ENCODE results near the gene PPP1R12C. TPM values are rescaled to one million over a fixed set of nuclear protein-coding genes. Genes with fewer than 3 reads are reported as not detected.

PPP1R12C gene
- total RNA-seq, 3 donors from 2014 or later: 68.3 to 148 (median 91.7) TPM

- H3K4me1 ChIP-seq: peaks cover 0 to 18% of the 10 kb centered on the region in 2 donors
- peak overlapping the region; percentile 90 to 96 for H3K27ac ChIP-seq
- intact Hi-C loops (cut with DNase I; ENCODE audit: low total_unique reads): loop anchor here (5.0 kb wide), 1 partner anchor 1531 kb away; no protein-coding TSS in a partner anchor
- H3K4me3 ChIP-seq: peak overlapping the region in 2 of 3 donors; percentile 15 to 96
- peak; percentile 76 to 78 for DNase-seq (ENCODE audit: low spot score in 2 of 2)
- no peaks in the 10 kb centered on the region for H3K27me3 ChIP-seq
- H3K36me3 ChIP-seq: no peaks in the 10 kb centered on the region
- no peaks in the 10 kb centered on the region for H3K9me3 ChIP-seq
- peak; percentile 79 to 95 (median 95) for TF ChIP-seq POLR2AphosphoS5 (IDR thresholded peaks at IDR 0.05)
- no peak for TF ChIP-seq POLR2A (IDR thresholded peaks at IDR 0.05)
- no peak for TF ChIP-seq CTCF (IDR thresholded peaks at IDR 0.05)
These were observed 3.8 kb downstream of the PPP1R12C start for GRCh38 chr19:55113570-55114039.

- Histone ChIP-seq H3K27ac (peak overlapping the region; percentile 90 to 96), H3K27me3 (no peaks in the 10 kb centered on the region), H3K4me1 (peaks cover 0 to 18% of the 10 kb centered on the region in 2 donors), H3K36me3 (no peaks in the 10 kb centered on the region), H3K4me3 (peak overlapping the region in 2 of 3 donors; percentile 15 to 96), H3K9me3 (no peaks in the 10 kb centered on the region)
- no peak for DNase-seq (ENCODE audit: low spot score in 2 of 2)
- no peak for TF ChIP-seq CTCF (IDR thresholded peaks at IDR 0.05)
- TF ChIP-seq POLR2A (IDR thresholded peaks at IDR 0.05): no peak
- TF ChIP-seq POLR2AphosphoS5 (IDR thresholded peaks at IDR 0.05): no peak
- intact Hi-C loops (cut with DNase I; ENCODE audit: low total_unique reads): loop anchor here (5.0 kb wide), 1 partner anchor 1531 kb away; no protein-coding TSS in a partner anchor
These were observed 4.5 kb downstream of the PPP1R12C start for GRCh38 chr19:55112777-55113569.

GRCh38 chr19:55112246-55112776, 5.1 kb downstream of the PPP1R12C start:
- intact Hi-C loops (cut with DNase I; ENCODE audit: low total_unique reads): loop anchor here (5.0 kb wide), 1 partner anchor 1530 kb away; no protein-coding TSS in a partner anchor
- Histone ChIP-seq H3K4me1 (peaks cover 0 to 18% of the 10 kb centered on the region in 2 donors), H3K27ac (peak overlapping the region; percentile 90 to 96)

GRCh38 chr19:55111238-55111831, 6.1 kb downstream of the PPP1R12C start:
- Histone ChIP-seq H3K27me3 (no peaks in the 10 kb centered on the region), H3K4me1 (peaks cover 0 to 15% of the 10 kb centered on the region in 2 donors), H3K4me3 (peak overlapping the region in 2 of 3 donors; percentile 8 to 48), H3K36me3 (no peaks in the 10 kb centered on the region), H3K27ac (peak overlapping the region; percentile 90 to 96), H3K9me3 (no peaks in the 10 kb centered on the region)
- intact Hi-C loops (cut with DNase I; ENCODE audit: low total_unique reads): loop anchor here (5.0 kb wide), 1 partner anchor 1529 kb away; no protein-coding TSS in a partner anchor
- TF ChIP-seq POLR2A (IDR thresholded peaks at IDR 0.05) (no peak), CTCF (IDR thresholded peaks at IDR 0.05) (no peak)
- DNase-seq (ENCODE audit: low spot score in 2 of 2): no peak

More at GRCh38 chr19:55112246-55112776, 5.1 kb downstream of the PPP1R12C start:
- Histone ChIP-seq H3K27me3 (no peaks in the 10 kb centered on the region), H3K9me3 (no peaks in the 10 kb centered on the region), H3K4me3 (peak overlapping the region in 1 of 3 donors; percentile 96), H3K36me3 (no peaks in the 10 kb centered on the region)
- TF ChIP-seq POLR2AphosphoS5 (IDR thresholded peaks at IDR 0.05): no peak
- TF ChIP-seq POLR2A (IDR thresholded peaks at IDR 0.05): no peak
- no peak for TF ChIP-seq CTCF (IDR thresholded peaks at IDR 0.05)
- DNase-seq (ENCODE audit: low spot score in 2 of 2): no peak

All from breast epithelium (tissue), 4 donors.